ENCODE measurements around the gene MYO1B. TPM values are rescaled to one million over a fixed set of nuclear protein-coding genes. Genes with fewer than 3 reads are reported as not detected.

MYO1B gene
- total and polyA plus RNA-seq, 10 of the 15 experiments (the other 5 are each of a cell fraction or from before 2014, with no cell fraction given), result 0.10 to 4.2 (median 1.6) TPM

- ATAC-seq, result no peak
- no peak overlapping the region for H3K4me2 ChIP-seq (ENCODE audit: control insufficient read depth, insufficient read depth)
- H3K9me3 ChIP-seq (replicated peaks; ENCODE audit: control insufficient read depth, insufficient read depth, low read length), result no peaks in the 10 kb centered on the region
Measured at GRCh38 chr2:191264647-191265081, 19.5 kb downstream of the MYO1B start.

More at GRCh38 chr2:191264647-191265081, 19.5 kb downstream of the MYO1B start:
- FAIRE-seq (no peak), DNase-seq (ENCODE audit: low read depth, low spot score) (no peak)
- Histone ChIP-seq H3K79me2 (ENCODE audit: control insufficient read depth, insufficient read depth, low read length) (no peaks in the 10 kb centered on the region), H3K4me1 (ENCODE audit: control insufficient read depth, insufficient read depth, low read length) (no peaks in the 10 kb centered on the region), H3K4me3 (no peak overlapping the region), H3K27me3 (replicated peaks in 1 of 2; ENCODE audit: control insufficient read depth in 2 of 2, insufficient read depth in 2 of 2, low read length in 1 of 2) (peaks cover 0 to 3% of the 10 kb centered on the region in 2 experiments; a peak in 2 of 4 replicates), H2AFZ (ENCODE audit: control insufficient read depth, low read depth, low read length) (no peak overlapping the region), H3K9ac (ENCODE audit: control insufficient read depth, insufficient read depth, low read length) (no peak overlapping the region), H4K20me1 (ENCODE audit: control insufficient read depth, insufficient read depth) (no peaks in the 10 kb centered on the region; the same call in 1 of the 2 replicates), H3K36me3 (ENCODE audit: control insufficient read depth in 2 of 2, insufficient read depth in 2 of 2, low read length in 1 of 2) (no peaks in the 10 kb centered on the region), H3K27ac (ENCODE audit: control insufficient read depth, insufficient read depth) (no peak overlapping the region)
- ChIA-PET RAD21 (ENCODE audit: unreplicated experiment) (no interaction called here), POLR2A (interaction anchor here (1.2 kb wide), 1 partner anchor 104 kb away, joined by 5 read pairs; no protein-coding TSS in a partner anchor), SMC1A (ENCODE audit: uncharacterized antibody, unreplicated experiment) (no interaction called here), CTCF (no interaction called here)
- intact Hi-C loops (cut with micrococcal nuclease; ENCODE audit: unreplicated experiment), result no loop called here
- BruUV-seq (replicated peaks), result no TSS peak
- WGBS (ENCODE audit: insufficient coverage, insufficient replicate concordance, low lambda C conversion rate, missing lambda C conversion rate), result 22% methylated on average over 3 of the region's 3 CpGs
- in situ Hi-C loops (cut with MboI), result no loop called here
- no peak for TF ChIP-seq CBX3 (IDR thresholded peaks at IDR 0.05; ENCODE audit: borderline replicate concordance, low read depth)
- no peak for TF ChIP-seq POLR2AphosphoS5 (IDR thresholded peaks at IDR 0.05; ENCODE audit: low read length)
- TF ChIP-seq MTA2 (IDR thresholded peaks at IDR 0.05; ENCODE audit: low read depth), result no peak
- no peak for TF ChIP-seq ZNF207 (IDR thresholded peaks at IDR 0.05; ENCODE audit: borderline replicate concordance)
- TF ChIP-seq BCL3 (IDR thresholded peaks at IDR 0.05; ENCODE audit: borderline replicate concordance, insufficient read depth, low read depth, low read length, poor library complexity, severe bottlenecking), result no peak
- no peak for TF ChIP-seq MEF2B (IDR thresholded peaks at IDR 0.05; ENCODE audit: partially characterized antibody, poor library complexity, severe bottlenecking)
- TF ChIP-seq ZBTB11 (CRISPR knock-in tag; IDR thresholded peaks at IDR 0.05), result no peak
- no peak for TF ChIP-seq CTCF (IDR thresholded peaks at IDR 0.05 in 2 of 3, conservative IDR thresholded peaks at IDR 0.05 in 1 of 3; ENCODE audit: control insufficient read depth in 2 of 3, extremely low read depth in 1 of 3, insufficient read depth in 1 of 3, low read depth in 3 of 3, low read length in 3 of 3)
- TF ChIP-seq EZH2 (IDR thresholded peaks at IDR 0.05; ENCODE audit: borderline replicate concordance, control insufficient read depth, low read depth, low read length), result no peak
- no peak for TF ChIP-seq MEF2A (IDR thresholded peaks at IDR 0.05; ENCODE audit: insufficient read depth, low read depth, low read length)
- TF ChIP-seq NFYB (IDR thresholded peaks at IDR 0.05; ENCODE audit: insufficient read depth, low read depth, low read length), result no peak
- no peak for TF ChIP-seq ESRRA (IDR thresholded peaks at IDR 0.05; ENCODE audit: low read length)
- no peak for TF ChIP-seq SMC3 (IDR thresholded peaks at IDR 0.05; ENCODE audit: borderline replicate concordance, low read length)
- no peak for TF ChIP-seq YY1 (IDR thresholded peaks at IDR 0.05; ENCODE audit: low read depth, low read length)

Measured in GM12878 (cell line).